Activated naive CD4-positive, alpha-beta T cell treated with anti-CD3 and anti-CD28 coated beads, Interleukin-2, amount 50 U/mL, for 24 hours (primary cell): ENCODE measurements around the gene DPAGT1.

ENCODE experiments used
- H3K27ac Mint-ChIP-seq: one replicate; pipeline ENCODE4 v1.8.0; 2021; ENCODE audit warnings: mild to moderate bottlenecking, mixed read lengths
- H3K27me3 Mint-ChIP-seq: one replicate; pipeline ENCODE4 v1.8.0; 2021; ENCODE audit warnings: mixed read lengths
- H3K36me3 Mint-ChIP-seq: one replicate; pipeline ENCODE4 v1.8.0; 2021; ENCODE audit warnings: mixed read lengths
- H3K4me1 Mint-ChIP-seq: one replicate; pipeline ENCODE4 v1.8.0; 2021; ENCODE audit warnings: mixed read lengths
- H3K4me3 Mint-ChIP-seq: one replicate; pipeline ENCODE4 v1.8.0; 2021; ENCODE audit warnings: mild to moderate bottlenecking, mixed read lengths
- H3K9me3 Mint-ChIP-seq: one replicate; pipeline ENCODE4 v1.8.0; 2021; ENCODE audit warnings: mixed read lengths

Gene DPAGT1

DNA sequence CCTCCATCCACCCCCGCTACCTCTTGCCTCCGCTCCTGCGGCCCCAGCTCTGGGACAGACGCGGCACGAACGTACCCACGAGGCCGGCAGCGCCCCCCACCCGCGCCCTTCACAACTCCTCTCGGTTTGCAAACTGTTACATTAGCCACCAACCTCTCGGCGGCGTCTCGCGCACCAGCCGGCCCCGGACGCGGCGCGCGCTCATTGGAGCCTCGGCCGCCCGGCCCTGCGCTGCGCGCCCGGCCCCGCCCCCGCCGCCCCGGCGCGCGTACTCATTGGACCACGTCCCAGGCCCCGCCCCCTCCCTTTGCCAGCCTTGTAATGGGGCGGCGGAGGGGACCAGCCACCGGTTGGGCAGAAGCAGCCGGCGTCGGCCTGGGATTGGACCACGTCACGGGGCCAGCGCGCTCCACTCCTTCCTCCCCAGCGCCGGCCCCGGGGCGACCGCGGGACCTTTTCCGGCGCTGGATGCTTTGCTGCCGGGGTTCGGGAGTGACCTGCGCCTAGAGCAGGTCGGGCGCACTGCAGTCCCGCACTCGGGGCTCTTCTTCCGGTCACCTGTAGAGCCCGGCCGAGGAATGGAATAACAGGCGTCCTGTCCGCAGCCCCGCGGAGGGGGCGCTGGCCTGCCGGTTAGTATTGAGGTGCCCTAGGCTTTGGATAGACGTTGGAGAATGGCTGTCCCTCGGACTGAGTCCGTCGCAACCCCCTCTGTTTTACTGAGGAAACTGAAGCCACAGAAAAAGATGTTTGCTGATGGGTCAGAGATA is 44.5 kb downstream of the DPAGT1 start, which contains the start of gene HYOU1:
Gene HYOU1, minus strand, starts transcription at position 206 of the 770 bp plus-strand sequence. CDS start 1,045 bp downstream, outside the sequence.
- H3K27ac Mint-ChIP-seq: peak within 1 kb of the TSS; percentile 97
- H3K36me3 Mint-ChIP-seq: peaks cover 27% of the 10 kb centered on the region
- peak within 1 kb of the TSS; percentile 97 for H3K4me3 Mint-ChIP-seq
- H3K4me1 Mint-ChIP-seq: peaks cover 44% of the 10 kb centered on the region
- no peaks in the 10 kb centered on the region for H3K27me3 Mint-ChIP-seq
- no peaks in the 10 kb centered on the region for H3K9me3 Mint-ChIP-seq

DNA sequence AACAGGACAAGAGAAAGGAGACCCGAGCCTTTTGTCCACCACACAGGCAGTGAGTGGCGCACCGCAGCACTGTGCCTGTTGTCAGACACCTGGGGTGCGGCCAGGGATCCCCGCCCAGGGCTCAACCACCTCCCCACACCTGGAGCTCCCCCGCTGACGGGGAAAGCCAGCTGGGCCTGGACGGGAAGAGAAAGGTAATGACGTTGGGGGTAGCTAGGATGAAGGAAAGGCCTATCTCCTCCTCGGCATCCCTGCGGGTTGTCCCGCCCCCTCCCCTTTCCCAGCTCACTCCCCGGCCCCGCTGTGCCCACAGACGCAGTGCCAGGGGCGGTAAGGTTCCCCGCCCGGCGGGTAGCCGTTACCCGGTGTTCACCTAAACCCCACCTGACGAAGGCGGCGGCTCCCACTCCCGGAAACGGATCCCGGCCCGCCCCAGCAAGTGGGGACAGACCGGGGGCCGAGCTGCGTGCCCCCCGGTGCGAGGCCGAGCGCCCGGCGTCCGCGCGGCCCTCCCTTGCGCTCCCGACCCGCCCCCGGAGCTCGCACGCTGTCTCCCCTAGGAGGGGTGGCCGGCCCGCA is 45.1 kb downstream of the DPAGT1 start:
- H3K36me3 Mint-ChIP-seq: peaks cover 28% of the 10 kb centered on the region
- peak overlapping the region; percentile 97 for H3K27ac Mint-ChIP-seq
- peaks cover 48% of the 10 kb centered on the region for H3K4me1 Mint-ChIP-seq
- H3K27me3 Mint-ChIP-seq: no peaks in the 10 kb centered on the region
- no peaks in the 10 kb centered on the region for H3K9me3 Mint-ChIP-seq
- H3K4me3 Mint-ChIP-seq: peak overlapping the region; percentile 97

DNA sequence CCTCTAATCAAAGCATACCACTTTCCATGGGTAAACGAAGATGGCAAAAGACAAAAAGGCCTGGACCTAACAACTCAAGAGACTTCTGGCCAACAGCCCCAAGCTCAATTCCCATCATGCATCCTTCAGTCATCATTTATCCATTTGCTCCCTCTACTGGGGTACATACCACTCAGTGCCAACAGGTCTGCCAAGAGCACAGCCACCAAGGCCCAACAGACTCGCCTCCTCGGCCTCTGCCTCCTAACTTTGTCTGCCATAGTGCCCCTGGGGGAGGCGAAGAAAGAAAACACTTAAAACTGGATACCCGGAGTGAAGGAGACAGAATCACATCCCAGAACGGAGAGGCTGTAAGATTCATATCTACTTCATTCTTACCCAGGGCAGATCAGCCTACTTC is 45.8 kb downstream of the DPAGT1 start:
- peak overlapping the region; percentile 90 for H3K27ac Mint-ChIP-seq
- H3K4me1 Mint-ChIP-seq: peaks cover 52% of the 10 kb centered on the region
- no peaks in the 10 kb centered on the region for H3K9me3 Mint-ChIP-seq
- H3K27me3 Mint-ChIP-seq: no peaks in the 10 kb centered on the region
- peak overlapping the region; percentile 97 for H3K4me3 Mint-ChIP-seq
- peaks cover 28% of the 10 kb centered on the region for H3K36me3 Mint-ChIP-seq

DNA sequence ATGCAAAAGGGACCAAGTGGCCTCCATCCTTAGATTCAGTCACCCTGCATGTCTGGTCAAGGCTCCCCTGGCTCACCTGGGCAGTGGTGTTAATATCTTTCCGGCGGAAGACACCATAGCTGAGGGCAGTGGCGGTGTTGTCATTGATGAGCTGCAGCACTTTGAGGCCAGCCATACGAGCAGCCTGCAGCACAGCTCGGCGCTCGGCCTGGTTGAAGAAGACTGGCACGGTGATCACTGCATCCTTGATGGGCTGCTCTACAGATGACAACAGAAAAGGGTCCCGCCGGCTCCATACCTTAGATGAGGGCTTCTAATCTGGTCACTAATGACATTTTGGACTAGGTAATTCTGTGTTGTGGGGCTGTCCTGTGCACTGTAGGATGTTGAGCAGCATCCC is 47.2 kb downstream of the DPAGT1 start:
- H3K36me3 Mint-ChIP-seq: peaks cover 31% of the 10 kb centered on the region
- H3K27ac Mint-ChIP-seq: no peak overlapping the region
- no peaks in the 10 kb centered on the region for H3K9me3 Mint-ChIP-seq
- peak overlapping the region; percentile 97 for H3K4me3 Mint-ChIP-seq
- peaks cover 52% of the 10 kb centered on the region for H3K4me1 Mint-ChIP-seq
- no peaks in the 10 kb centered on the region for H3K27me3 Mint-ChIP-seq

DNA sequence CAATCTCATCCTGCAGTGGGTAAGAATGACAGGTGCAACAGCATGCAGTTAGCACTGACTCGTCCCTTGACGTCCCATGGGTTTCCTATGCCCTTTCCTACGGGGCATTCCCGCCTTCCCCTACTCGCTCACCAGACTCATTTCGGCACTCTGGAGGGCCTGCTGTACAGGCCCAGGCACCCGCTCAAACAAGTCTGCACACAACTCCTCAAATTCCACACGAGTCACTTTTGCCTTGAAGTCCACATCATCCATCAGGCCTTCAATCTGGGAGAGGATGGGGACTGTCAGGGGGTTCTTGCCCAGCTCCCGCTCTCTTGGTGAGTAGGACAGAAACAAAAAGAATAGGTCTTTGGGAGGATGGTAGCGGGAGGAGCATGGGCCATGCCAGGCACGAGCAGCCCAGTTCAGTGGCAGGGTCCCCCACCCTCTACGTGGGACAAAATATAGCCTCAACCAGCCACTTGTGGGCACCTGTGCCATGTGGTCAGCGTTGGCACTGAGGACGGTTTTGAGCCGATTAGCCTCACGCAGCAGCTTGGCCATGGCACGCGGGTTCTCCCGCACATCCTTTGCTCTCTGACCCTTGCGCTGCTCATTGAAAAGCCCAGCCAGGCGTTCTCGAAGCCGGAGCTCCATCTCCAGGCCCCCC is 49.4 kb downstream of the DPAGT1 start:
- Mint-ChIP-seq H3K36me3 (peaks cover 36% of the 10 kb centered on the region), H3K9me3 (no peaks in the 10 kb centered on the region), H3K27me3 (no peaks in the 10 kb centered on the region), H3K27ac (no peak overlapping the region), H3K4me1 (peaks cover 41% of the 10 kb centered on the region), H3K4me3 (no peak overlapping the region)

DNA sequence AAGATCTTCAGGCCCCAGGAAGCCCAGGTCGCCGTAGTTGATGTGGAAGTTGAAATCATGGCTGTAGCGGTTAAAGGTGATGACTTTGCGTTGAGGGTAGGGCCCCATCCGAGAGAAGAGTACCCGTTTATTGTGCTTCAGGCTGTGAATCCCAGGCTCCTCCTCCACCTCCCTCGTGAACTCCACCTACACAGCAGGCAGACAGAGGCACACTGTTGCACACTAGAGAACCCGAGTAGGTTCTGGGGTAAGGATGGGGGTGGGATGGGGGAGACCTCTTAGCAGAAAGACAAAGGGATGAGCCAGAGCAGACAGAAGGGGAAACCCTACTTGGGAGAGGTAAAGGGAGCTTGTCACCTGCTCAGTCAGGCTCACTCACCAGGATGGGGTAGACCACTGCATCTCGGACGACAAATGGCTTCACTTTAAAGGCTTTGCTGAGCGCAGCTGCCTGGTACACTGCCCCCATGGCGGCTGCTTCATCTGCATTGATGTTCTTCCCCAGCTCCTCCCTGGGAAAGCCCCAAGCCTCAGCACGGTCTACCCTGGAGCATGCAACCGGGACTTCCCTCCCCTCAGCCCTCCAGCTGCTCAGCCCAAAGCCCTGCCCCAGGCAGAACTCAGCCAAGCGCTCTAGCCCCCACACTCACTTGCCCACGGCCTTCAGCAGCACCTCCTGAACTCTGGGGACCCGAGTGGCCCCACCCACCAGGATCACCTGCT is 50.1 kb downstream of the DPAGT1 start:
- no peaks in the 10 kb centered on the region for H3K9me3 Mint-ChIP-seq
- peak overlapping the region; percentile 6 for H3K27ac Mint-ChIP-seq
- peaks cover 37% of the 10 kb centered on the region for H3K36me3 Mint-ChIP-seq
- peaks cover 41% of the 10 kb centered on the region for H3K4me1 Mint-ChIP-seq
- no peaks in the 10 kb centered on the region for H3K27me3 Mint-ChIP-seq
- H3K4me3 Mint-ChIP-seq: no peak overlapping the region

DNA sequence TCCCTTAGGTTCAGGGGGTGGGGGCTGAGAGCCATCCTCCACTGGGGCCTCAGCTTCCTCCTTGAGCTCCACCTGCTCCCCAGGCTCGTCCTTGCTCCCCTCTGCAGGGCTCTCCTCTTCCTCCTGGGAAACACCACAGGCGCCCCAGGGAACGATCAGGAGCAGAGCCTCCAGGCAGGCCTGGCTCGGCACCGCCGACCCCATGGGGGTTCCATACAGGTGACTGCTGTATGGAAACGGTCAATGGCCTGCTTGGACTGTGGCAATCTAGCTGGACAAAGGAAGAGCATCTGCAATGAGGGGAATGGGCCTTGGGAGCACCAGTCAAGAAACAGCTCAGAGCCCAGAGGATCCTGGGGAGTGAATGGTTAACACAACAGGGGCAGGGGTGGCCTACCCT is 52.6 kb downstream of the DPAGT1 start:
- H3K36me3 Mint-ChIP-seq: peaks cover 28% of the 10 kb centered on the region
- no peaks in the 10 kb centered on the region for H3K9me3 Mint-ChIP-seq
- H3K27ac Mint-ChIP-seq: no peak overlapping the region
- no peaks in the 10 kb centered on the region for H3K27me3 Mint-ChIP-seq
- H3K4me3 Mint-ChIP-seq: no peak overlapping the region
- peaks cover 22% of the 10 kb centered on the region for H3K4me1 Mint-ChIP-seq

DNA sequence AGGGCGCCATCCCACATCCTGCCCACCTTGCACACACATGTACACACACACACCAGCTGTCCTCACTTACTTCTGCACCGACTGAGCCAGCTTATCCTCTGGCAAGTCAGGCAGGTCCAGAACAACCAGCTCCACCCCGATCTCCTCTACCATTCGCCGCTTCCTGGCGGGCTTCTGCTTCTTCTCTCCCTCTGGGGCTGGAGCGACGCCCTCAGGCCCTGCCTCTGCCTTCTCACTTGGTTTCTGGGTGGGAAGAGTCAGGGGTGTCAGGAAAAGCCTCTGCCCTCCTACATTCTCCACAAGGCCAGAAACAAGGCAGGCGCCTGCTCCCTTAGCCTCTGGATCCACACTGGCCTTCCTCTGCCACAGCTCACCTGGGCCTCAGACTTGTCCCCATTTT is 53.0 kb downstream of the DPAGT1 start:
- no peak overlapping the region for H3K27ac Mint-ChIP-seq
- H3K4me3 Mint-ChIP-seq: no peak overlapping the region
- no peaks in the 10 kb centered on the region for H3K9me3 Mint-ChIP-seq
- no peaks in the 10 kb centered on the region for H3K27me3 Mint-ChIP-seq
- H3K4me1 Mint-ChIP-seq: peaks cover 19% of the 10 kb centered on the region
- H3K36me3 Mint-ChIP-seq: peaks cover 23% of the 10 kb centered on the region

DNA sequence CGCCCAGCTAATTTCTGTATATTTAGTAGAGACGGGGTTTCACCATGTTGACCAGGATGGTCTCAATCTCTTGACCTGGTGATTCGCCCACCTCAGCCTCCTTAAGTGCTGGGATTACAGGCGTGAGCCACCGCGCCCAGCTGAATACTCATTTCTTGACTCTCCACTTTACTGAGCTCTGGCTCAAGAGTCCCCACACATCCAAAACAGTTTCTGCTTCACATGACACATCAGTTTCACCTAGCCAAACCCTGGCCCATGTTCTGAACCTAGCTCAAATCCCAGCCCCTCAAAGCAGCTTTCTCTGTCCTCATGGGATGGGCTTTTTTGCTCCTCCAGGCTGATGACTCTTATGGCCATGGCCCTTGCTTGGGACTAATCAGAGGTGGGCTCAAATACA is 54.4 kb downstream of the DPAGT1 start:
- peaks cover 9% of the 10 kb centered on the region for H3K4me1 Mint-ChIP-seq
- no peak overlapping the region for H3K27ac Mint-ChIP-seq
- no peak overlapping the region for H3K4me3 Mint-ChIP-seq
- H3K27me3 Mint-ChIP-seq: no peaks in the 10 kb centered on the region
- peaks cover 13% of the 10 kb centered on the region for H3K36me3 Mint-ChIP-seq
- no peaks in the 10 kb centered on the region for H3K9me3 Mint-ChIP-seq
